Pulmonary artery endothelial cell (primary cell): ENCODE data around the gene C11orf68. TPM values are rescaled to one million over a fixed set of nuclear protein-coding genes. Genes with fewer than 3 reads are reported as not detected.
A peak's percentile ranks its signal among the peaks of the same experiment; 100 is the strongest.

Experiments
- DNase-seq: peaks from one replicate; pipeline ENCODE4 v3.0.0-alpha.2; 2011; ENCODE audit warnings: low read depth, low spot score
- total RNA-seq: library from RNA; depleted of rRNA; stranded (reverse); fragments of >200 nt; gene quantifications from 2 replicates; pipeline ENCODE4 v1.2.3, GENCODE V29; 2014

The C11orf68 gene
- total RNA-seq, 1 donor from 2014 or later = 15.2 TPM

DNA sequence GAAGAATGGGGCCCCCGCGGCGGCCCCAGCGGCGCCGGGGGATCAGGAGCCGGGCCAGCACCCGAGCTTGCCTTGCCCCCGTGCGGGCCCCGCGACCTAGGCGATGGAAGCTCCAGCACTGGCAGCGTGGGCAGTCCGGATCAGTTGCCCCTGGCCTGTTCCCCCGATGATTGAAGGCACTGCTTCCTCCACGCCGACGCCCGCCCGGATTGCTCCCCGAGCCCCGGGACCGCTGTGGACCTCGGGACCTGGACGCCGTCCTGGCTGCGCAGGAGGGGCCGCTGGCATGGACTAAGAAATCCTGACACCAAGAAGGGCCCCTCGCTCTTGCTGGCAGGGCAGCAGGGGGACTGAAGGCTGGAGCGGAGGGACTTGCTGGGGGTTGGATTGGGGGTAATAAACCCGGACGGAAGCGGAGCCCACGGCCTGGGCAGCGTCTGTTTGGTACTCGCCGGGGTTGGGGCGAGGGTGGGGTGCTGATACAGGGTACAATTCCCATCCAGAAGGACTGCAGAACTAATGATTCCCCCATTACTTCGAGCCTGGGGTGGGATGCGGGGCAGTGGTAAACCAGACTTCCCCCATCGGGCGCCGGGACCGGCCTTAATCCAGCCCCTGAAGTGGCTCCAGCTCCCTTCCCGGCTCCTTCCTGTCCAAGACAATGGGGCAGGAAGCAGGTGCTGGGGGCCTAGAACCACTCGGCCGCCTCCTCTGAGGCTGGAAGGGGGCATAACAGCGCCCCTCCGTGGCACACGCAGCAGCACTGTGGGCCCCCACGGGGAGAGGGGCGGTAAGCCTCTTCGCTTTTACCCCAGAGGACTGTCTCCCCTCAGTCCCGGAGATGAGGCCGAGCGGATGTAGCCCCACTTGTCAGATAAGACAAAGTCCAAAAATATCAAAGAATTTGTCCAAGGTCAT lies 27.4 kb downstream of the C11orf68 start:
- DNase-seq = peak; percentile 76

GRCh38 chr11:65890324-65891218 lies 28.3 kb downstream of the C11orf68 start, which contains the start of gene CCDC85B:
TSS of gene CCDC85B (plus strand) at chr11:65890673. CDS start at chr11:65890784, 111 bp downstream.
- DNase-seq = peak; percentile 78

GRCh38 chr11:65888163-65888814 lies 30.6 kb downstream of the C11orf68 start, which contains the start of gene FIBP:
TSS of gene FIBP (minus strand) at chr11:65888471. CDS start at chr11:65888418, 53 bp downstream.
- DNase-seq = peak; percentile 91

- no peak for DNase-seq
These were observed 31.1 kb downstream of the C11orf68 start for GRCh38 chr11:65887723-65888162.

DNA sequence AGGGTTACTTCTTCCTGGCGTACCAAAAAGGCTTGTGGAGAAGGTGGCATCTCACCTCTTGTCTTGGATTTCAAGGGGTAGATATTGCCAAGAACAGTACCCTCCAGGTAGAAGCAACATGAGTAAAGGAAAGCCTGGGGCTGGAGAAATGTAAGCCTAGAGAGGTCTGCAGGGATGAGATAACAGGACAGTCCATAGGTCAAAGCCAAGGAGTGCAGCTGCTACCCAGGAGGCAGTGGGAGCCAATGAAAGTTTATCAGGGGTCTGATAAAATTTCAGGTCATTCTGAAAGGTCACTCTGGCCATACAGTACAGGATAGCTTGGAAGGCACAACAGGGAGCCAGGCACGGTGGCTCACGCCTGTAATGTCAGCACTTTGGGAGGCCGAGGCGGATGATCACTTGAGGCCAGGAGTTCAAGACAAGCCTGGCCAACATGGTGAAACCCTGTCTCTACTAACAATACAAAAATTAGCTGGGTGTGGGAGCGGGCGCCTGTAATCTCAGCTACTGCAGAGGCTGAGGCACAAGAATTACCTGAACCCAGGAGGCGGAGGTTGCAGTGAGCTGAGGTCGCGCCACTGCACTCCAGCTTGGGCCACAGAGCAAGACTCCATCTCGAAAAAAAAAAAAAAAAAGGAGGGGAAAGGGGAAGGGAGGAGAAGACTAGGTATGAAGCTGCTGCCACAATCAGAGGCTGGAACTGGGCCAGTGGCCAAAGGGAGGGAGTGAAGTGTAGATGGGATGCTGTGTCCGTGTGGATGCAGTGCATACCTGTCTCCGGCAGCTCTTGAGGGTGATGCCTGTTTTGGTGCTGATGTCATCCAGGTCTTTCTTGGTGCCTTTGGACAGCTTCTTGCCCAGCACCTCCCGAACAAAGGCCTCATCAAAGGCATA lies 31.8 kb downstream of the C11orf68 start:
- DNase-seq = no peak

DNA sequence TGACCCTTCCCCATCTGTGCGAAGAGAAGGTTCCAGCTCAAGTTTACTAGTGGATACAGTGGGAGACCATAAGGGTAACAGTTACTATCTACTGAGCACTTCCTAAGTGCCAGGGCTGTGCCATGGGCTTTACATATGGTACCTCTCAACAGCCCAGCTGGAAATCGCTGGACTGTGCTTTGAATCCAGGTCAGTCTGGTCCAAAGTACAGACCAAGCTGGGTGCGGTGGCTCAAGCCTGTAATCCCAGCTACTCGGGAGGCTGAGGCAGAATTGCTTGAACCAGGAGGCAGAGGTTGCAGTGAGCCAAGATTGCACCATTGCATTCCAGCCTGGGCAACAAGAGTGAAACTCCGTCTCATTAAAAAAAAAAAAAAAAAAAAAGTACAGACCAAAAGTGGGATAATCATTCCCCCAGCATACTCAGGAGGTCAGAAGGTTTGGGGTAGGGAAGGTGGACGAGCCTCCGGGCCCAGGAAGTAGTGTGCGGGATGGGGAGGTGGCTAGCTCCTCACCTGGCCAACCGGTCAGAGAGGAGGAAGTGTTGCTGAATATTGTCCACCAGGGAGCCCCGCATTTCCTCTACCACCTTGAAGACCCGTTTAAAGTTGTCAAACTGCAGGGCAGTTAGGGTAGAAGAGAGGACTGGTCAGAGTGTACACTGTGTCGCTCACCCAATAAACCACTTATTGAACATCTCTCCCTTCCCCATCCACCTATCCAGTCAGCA lies 32.9 kb downstream of the C11orf68 start:
- no peak for DNase-seq

GRCh38 chr11:65885231-65885630 lies 33.6 kb downstream of the C11orf68 start:
- DNase-seq = no peak

DNA sequence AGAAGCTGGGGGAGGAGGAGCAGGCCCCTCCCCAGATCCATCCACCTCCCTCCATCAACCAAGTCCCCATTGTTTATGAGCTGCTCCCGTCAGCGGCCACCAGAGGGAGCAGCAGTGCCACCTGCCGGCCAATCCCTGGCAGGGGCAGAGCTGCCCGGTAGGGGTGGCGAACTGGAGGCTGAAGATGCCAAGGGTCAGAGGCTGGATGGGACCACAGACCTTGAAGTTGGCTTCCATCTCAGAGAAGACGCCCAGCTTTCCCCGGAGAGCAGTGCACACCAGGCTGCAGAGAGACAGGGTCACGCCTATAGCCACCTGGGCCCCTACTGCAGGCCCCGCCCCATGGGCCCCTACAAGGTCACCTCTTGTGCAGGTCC lies 34.2 kb downstream of the C11orf68 start:
- DNase-seq = no peak

DNA sequence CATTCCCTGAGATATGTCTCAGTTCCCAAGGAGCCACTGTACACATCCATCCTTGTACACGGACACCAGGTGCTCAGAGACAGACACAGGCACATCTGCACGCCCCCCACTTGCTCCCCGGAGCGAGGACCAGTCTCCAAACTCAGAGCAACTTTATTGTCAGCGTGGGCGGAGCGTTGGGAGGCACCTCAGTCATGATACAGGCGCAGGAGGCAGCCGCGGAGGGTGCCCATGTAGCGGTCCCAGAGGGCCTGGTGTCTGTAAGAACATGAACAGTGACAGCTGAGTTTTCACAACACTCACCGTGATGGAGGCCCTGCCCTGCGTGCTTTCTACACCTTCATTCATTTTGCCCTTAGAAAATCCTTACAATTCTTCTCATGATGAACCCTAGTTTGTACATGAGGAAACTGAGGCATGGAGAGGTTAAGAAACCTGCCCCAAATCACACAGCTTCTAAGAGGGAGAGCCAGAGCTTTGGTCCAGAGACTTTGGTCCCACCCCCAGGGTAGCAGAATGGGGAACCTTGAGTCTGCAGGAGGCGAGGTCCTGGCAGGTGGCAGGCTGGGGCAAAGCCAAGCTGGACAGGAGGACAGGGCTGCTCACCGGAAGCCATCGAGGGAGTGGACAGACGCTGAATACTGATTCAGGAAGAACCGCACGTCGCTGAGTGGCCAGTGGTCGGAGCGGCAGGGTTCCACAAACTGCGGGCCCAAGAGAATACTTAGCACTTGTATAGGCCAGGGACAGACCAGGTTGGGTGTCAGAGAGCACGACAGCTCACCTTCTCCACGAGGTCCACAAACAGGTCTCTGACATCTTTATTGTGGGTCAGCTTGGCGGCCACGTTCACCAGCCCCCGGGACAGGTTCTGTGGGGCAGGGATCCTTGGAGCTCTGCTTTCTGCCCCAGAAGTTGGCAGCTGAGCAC lies 34.8 kb downstream of the C11orf68 start:
- no peak for DNase-seq

DNA sequence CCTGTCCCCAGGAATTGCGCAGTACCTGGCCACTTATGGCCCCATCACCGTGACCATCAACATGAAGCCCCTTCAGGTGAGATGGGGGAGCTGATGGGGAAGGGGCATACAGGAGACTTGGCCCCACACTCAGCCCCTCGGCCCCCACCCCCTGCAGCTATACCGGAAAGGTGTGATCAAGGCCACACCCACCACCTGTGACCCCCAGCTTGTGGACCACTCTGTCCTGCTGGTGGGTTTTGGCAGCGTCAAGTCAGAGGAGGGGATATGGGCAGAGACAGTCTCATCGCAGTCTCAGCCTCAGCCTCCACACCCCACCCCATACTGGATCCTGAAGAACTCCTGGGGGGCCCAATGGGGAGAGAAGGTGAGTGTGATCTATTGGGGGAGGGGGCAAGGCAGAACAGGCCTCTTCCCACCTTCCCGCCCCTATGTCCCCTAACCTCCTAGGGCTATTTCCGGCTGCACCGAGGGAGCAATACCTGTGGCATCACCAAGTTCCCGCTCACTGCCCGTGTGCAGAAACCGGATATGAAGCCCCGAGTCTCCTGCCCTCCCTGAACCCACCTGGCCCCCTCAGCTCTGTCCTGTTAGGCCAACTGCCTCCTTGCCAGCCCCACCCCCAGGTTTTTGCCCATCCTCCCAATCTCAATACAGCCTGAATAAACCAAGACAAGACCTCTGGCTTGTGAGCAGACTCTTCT lies 35.7 kb downstream of the C11orf68 start:
- no peak for DNase-seq

DNA sequence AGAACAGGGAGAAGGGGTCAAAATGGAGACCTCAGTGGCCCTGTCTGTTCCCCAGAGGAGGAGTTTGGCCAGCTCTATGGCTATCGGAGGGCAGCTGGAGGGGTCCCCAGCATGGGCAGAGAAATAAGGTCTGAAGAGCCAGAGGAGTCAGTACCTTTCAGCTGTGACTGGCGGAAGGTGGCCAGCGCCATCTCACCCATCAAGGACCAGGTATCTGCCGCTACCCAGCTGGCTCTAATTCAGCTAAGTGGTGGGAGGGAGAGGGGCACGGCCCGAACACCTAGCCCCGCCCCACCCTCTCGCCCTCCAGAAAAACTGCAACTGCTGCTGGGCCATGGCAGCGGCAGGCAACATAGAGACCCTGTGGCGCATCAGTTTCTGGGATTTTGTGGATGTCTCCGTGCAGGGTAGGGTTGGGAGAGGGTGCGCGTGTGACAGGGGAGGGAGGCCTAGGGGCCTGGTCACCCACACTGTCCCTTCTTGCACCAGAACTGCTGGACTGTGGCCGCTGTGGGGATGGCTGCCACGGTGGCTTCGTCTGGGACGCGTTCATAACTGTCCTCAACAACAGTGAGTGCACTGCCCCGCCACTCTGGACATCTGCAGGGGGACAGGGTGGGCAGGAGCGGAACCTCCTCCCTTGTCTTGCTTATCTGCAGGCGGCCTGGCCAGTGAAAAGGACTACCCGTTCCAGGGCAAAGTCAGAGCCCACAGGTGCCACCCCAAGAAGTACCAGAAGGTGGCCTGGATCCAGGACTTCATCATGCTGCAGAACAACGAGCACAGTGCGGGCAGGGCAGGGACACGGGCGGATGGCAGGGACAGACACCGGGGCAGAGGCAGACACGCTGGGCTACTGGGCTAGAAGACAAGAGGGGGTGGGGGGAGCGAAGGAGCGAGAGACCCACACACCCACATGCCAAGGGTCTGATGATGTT lies 36.5 kb downstream of the C11orf68 start:
- no peak for DNase-seq

- DNase-seq = no peak
These were observed 37.9 kb downstream of the C11orf68 start for GRCh38 chr11:65880844-65881421.

DNA sequence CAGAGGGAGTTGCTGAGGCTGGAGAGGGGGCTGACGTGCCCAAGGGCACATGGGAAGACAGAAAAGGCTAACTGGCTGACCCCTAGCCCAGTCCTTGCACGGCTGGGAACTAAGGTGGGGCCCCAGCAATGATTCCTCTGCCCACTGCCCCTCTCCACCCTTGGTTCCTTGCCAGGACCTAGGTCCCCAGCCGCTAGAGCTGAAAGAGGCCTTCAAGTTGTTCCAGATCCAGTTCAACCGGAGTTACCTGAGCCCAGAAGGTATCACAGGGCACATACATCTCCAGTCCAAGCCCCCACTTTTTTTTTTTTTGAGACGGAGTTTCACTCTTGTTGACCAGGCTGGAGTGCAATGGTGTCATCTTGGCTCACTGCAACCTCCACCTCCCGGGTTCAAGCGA lies 38.8 kb downstream of the C11orf68 start:
- no peak for DNase-seq

DNA sequence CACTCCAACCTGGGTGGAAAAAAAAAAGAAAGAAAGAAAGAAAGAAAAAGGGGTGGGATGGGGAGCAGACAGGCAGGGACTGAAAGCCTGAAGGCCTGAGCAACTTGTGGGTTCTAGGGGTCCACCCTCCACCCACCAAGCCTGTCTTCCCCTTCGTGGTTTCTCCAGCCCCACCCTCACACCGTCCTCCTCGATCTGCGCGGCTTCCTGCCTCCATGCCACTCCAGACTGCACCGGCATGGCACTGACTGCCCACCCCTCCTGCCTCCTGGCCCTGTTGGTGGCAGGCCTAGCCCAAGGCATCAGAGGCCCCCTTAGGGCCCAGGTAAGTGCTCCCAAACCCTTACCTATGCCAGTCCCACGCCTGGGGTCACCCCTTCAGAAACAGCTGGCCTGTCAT lies 39.2 kb downstream of the C11orf68 start, which contains the start of gene CTSW:
Gene CTSW (plus strand): TSS at position 221 of the 400 bp plus-strand sequence. CDS start 18 bp downstream, at position 239.
- DNase-seq = no peak

DNA sequence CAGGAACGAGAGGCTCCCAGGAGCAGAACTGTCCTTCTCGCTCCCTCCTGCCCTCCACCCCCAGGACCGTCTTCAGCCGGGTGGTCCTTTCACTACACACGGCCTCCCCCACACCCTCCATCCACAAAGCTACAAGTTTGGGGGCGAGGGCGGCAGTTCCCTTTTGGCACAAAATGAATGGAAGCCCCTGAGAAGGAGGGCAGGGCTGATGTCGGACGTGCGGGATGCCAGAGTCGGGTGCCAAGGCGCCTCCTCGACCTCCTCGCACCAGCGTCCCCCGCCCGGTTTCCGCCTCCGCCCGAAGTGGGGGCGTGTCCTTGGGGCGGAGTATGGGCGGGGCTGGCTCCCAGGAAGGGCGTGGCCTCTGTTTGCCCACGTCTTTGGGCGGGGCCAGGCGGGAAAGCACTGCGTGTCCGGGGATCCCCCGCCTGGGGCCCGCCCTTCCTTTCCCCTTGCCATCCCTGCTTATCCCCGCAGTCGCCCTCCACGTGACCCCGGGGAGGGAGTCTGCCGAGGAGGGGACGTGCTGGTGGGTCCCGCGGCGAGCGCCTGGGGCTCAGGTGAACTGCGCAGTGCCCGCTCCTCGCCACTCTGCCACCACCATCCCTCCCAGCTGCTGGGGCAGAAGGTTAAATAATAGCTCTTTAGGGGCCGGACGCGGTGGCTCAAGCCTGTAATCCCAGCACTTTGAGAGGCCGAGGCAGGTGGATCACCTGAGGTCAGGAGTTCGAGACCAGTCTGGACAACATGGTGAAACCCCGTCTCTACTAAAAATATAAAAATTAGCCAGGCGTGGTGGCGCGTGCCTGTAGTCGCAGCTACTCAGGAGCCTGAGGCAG lies 45.3 kb downstream of the C11orf68 start:
- DNase-seq = no peak
